ENCODE measurements around the gene GCNT4.

The GCNT4 gene

DNA sequence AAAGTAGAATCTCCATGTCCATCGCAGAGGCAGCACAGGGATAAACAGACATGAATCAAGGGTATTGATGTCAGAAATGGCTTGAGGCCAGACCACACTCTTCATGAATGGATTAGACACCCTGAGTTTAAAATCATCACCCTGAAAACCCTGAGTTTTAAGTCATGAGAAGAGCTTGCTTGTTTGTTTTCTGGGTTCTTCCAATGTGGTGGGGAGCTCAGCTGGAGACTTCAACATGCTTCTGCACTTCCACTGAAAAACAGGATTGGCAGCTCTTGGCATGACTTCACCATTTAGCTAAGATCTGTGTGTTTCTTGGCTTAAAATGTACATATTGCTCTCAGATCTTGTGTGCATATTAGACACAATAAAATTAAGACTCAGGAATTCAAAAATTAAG, 9.8 kb downstream of the GCNT4 start:
- H3K27me3 ChIP-seq (ENCODE audit: control insufficient read depth, insufficient read depth, low read length), result no peaks in the 10 kb centered on the region
- no CpG with 5 or more reads among the region's 1 CpG for WGBS (ENCODE audit: insufficient coverage, insufficient read length)
- H3K36me3 ChIP-seq (ENCODE audit: control insufficient read depth, insufficient read depth, low read length), result peaks cover 8% of the 10 kb centered on the region; the same call in 1 of the 2 replicates
- H3K4me3 ChIP-seq (ENCODE audit: low read length), result no peak overlapping the region
- no peak overlapping the region for H3K27ac ChIP-seq (ENCODE audit: low read length)
- no peaks in the 10 kb centered on the region for H3K4me1 ChIP-seq (ENCODE audit: control insufficient read depth, insufficient read depth, low read length)
- no peak for DNase-seq (ENCODE audit: low read depth, low spot score)
- no peaks in the 10 kb centered on the region for H3K9me3 ChIP-seq (ENCODE audit: control insufficient read depth, insufficient read depth, low read length)

- no peak for DNase-seq (ENCODE audit: low read depth, low spot score)
Measured at GRCh38 chr5:75040973-75041372, 11.4 kb downstream of the GCNT4 start.

GRCh38 chr5:75037106-75037505, 15.3 kb downstream of the GCNT4 start:
- no peak for DNase-seq (ENCODE audit: low read depth, low spot score)
- Histone ChIP-seq H3K4me3 (ENCODE audit: low read length) (no peak overlapping the region), H3K27me3 (ENCODE audit: control insufficient read depth, insufficient read depth, low read length) (no peaks in the 10 kb centered on the region), H3K9me3 (ENCODE audit: control insufficient read depth, insufficient read depth, low read length) (no peaks in the 10 kb centered on the region), H3K4me1 (ENCODE audit: control insufficient read depth, insufficient read depth, low read length) (no peaks in the 10 kb centered on the region; the same call in 1 of the 2 replicates), H3K36me3 (ENCODE audit: control insufficient read depth, insufficient read depth, low read length) (no peaks in the 10 kb centered on the region), H3K27ac (ENCODE audit: low read length) (no peak overlapping the region)
- no CpG with 5 or more reads among the region's 4 CpGs for WGBS (ENCODE audit: insufficient coverage, insufficient read length)

More at GRCh38 chr5:75040973-75041372, 11.4 kb downstream of the GCNT4 start:
- Histone ChIP-seq H3K9me3 (ENCODE audit: control insufficient read depth, insufficient read depth, low read length) (no peaks in the 10 kb centered on the region), H3K27me3 (ENCODE audit: control insufficient read depth, insufficient read depth, low read length) (no peaks in the 10 kb centered on the region), H3K36me3 (ENCODE audit: control insufficient read depth, insufficient read depth, low read length) (peaks cover 4% of the 10 kb centered on the region; the same call in 1 of the 2 replicates), H3K27ac (ENCODE audit: low read length) (no peak overlapping the region), H3K4me3 (ENCODE audit: low read length) (no peak overlapping the region), H3K4me1 (ENCODE audit: control insufficient read depth, insufficient read depth, low read length) (no peaks in the 10 kb centered on the region)
- WGBS (ENCODE audit: insufficient coverage, insufficient read length), result no CpG with 5 or more reads among the region's 4 CpGs

- Histone ChIP-seq H3K27me3 (ENCODE audit: control insufficient read depth, insufficient read depth, low read length) (no peaks in the 10 kb centered on the region), H3K4me1 (ENCODE audit: control insufficient read depth, insufficient read depth, low read length) (no peaks in the 10 kb centered on the region; the same call in 1 of the 2 replicates), H3K4me3 (ENCODE audit: low read length) (no peak overlapping the region), H3K36me3 (ENCODE audit: control insufficient read depth, insufficient read depth, low read length) (no peaks in the 10 kb centered on the region), H3K27ac (ENCODE audit: low read length) (no peak overlapping the region), H3K9me3 (ENCODE audit: control insufficient read depth, insufficient read depth, low read length) (no peaks in the 10 kb centered on the region)
- WGBS (ENCODE audit: insufficient coverage, insufficient read length), result no CpG with 5 or more reads among the region's 6 CpGs
- DNase-seq (ENCODE audit: low read depth, low spot score), result no peak
Measured at GRCh38 chr5:75034137-75034739, 18.1 kb downstream of the GCNT4 start.

DNA sequence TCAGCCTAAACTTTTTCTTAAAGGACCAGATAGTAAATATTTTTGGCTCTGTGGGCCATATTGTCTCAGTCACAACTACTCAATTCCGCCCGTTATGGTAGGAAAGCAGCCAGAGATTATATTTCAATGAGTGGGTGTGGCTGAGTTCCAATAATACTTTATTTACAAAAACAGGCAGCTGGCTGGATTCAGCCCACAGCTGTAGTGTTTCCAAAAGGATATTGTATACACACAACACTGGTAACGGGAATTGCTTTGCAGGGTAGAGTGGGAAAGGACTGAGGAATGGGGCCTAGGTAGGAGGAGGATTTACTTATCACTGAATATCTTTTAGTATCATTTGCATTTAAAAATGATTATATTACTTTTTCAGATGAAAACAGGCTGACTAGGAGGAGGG, 21.0 kb downstream of the GCNT4 start:
- no peak overlapping the region for H3K27ac ChIP-seq (ENCODE audit: low read length)
- H3K36me3 ChIP-seq (ENCODE audit: control insufficient read depth, insufficient read depth, low read length), result no peaks in the 10 kb centered on the region
- H3K27me3 ChIP-seq (ENCODE audit: control insufficient read depth, insufficient read depth, low read length), result no peaks in the 10 kb centered on the region
- no peaks in the 10 kb centered on the region for H3K9me3 ChIP-seq (ENCODE audit: control insufficient read depth, insufficient read depth, low read length)
- no peak for DNase-seq (ENCODE audit: low read depth, low spot score)
- WGBS (ENCODE audit: insufficient coverage, insufficient read length), result no CpG with 5 or more reads among the region's 3 CpGs
- no peak overlapping the region for H3K4me3 ChIP-seq (ENCODE audit: low read length)
- no peaks in the 10 kb centered on the region; the same call in 1 of the 2 replicates for H3K4me1 ChIP-seq (ENCODE audit: control insufficient read depth, insufficient read depth, low read length)

DNA sequence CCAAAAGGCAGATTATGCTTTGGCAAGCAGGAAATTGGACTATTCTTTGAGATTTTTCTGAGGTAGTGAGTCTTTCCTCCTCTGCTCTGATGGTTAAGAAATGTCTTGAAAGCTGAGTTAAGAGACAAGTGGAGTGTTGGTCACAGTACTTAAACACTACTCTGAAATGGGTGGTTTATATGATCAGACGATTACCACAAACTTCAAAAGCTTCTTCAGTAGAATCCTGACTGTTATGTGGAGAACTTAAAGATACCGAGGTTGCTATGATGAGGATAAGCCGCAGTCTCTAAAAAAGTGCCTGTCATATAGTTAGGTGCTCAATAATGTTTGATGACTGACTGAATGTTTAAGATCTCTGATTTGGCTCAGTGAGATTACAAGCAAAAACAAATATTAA, 24.3 kb downstream of the GCNT4 start:
- Histone ChIP-seq H3K36me3 (ENCODE audit: control insufficient read depth, insufficient read depth, low read length) (no peaks in the 10 kb centered on the region), H3K27ac (ENCODE audit: low read length) (no peak overlapping the region), H3K9me3 (ENCODE audit: control insufficient read depth, insufficient read depth, low read length) (no peaks in the 10 kb centered on the region), H3K4me3 (ENCODE audit: low read length) (no peak overlapping the region), H3K4me1 (ENCODE audit: control insufficient read depth, insufficient read depth, low read length) (no peaks in the 10 kb centered on the region), H3K27me3 (ENCODE audit: control insufficient read depth, insufficient read depth, low read length) (no peaks in the 10 kb centered on the region)
- DNase-seq (ENCODE audit: low read depth, low spot score), result no peak
- WGBS (ENCODE audit: insufficient coverage, insufficient read length), result no CpG with 5 or more reads among the region's 3 CpGs

DNA sequence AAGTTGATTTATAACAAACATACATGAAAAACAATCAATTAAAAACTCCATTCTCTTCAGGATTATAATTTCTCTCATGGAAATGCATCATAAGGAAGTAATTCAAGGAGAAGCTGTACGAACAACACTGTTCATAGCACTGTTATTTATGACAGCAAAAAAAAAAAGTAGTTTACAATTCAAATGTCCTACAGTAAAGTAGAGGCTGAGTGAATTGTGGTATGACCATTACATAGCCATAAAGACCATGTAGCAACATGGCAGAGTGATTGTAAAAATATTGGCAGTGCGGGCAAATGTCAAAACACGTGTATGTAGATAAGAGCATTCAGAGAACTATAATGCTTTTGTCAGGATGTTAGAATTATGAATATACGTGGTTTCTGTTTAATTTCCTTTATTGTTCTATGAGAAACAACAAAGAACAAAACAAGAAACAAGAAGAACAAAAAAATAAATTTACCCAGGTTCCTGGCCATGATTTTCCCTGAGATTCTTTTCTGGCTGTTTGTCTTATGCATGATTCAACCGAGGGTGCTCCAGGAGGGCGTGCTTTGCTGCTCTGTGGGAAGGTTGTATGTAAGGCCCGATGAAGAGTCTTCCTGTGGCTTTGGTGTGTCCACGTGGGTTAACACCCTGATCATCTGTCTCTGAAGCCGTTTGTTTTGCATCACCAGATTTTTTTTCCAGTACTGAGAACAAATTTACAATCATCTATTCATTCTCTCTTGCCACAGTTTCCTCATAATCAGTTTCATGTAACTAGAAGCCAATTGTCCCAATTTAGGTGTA, 28.8 kb downstream of the GCNT4 start:
- H3K27ac ChIP-seq (ENCODE audit: low read length), result no peak overlapping the region
- DNase-seq (ENCODE audit: low read depth, low spot score), result no peak
- H3K27me3 ChIP-seq (ENCODE audit: control insufficient read depth, insufficient read depth, low read length), result no peaks in the 10 kb centered on the region
- no peaks in the 10 kb centered on the region for H3K36me3 ChIP-seq (ENCODE audit: control insufficient read depth, insufficient read depth, low read length)
- H3K4me1 ChIP-seq (ENCODE audit: control insufficient read depth, insufficient read depth, low read length), result no peaks in the 10 kb centered on the region
- no CpG with 5 or more reads among the region's 9 CpGs for WGBS (ENCODE audit: insufficient coverage, insufficient read length)
- no peak overlapping the region for H3K4me3 ChIP-seq (ENCODE audit: low read length)
- H3K9me3 ChIP-seq (ENCODE audit: control insufficient read depth, insufficient read depth, low read length), result no peaks in the 10 kb centered on the region

DNA sequence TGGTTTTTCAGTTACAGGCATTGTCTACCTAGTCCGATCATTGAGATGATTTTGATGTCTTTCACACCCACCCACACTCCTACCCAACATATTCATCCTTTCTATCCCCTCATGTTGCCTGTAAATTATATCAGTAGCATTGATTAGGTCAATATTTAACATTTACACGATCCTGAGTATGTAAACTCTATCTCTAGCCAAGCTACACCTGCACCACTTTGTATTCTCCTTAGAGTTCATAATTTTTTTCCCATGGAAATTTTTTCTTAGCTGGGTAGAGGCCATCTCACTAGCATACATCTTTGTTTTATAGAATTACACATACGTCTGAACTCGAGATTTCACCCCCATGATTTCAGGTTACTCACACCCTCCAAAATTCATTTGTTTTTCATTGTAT, 30.6 kb downstream of the GCNT4 start:
- Histone ChIP-seq H3K9me3 (ENCODE audit: control insufficient read depth, insufficient read depth, low read length) (no peaks in the 10 kb centered on the region), H3K4me1 (ENCODE audit: control insufficient read depth, insufficient read depth, low read length) (no peaks in the 10 kb centered on the region), H3K4me3 (ENCODE audit: low read length) (no peak overlapping the region), H3K27me3 (ENCODE audit: control insufficient read depth, insufficient read depth, low read length) (no peaks in the 10 kb centered on the region), H3K36me3 (ENCODE audit: control insufficient read depth, insufficient read depth, low read length) (no peaks in the 10 kb centered on the region), H3K27ac (ENCODE audit: low read length) (no peak overlapping the region)
- no CpG with 5 or more reads among the region's 4 CpGs for WGBS (ENCODE audit: insufficient coverage, insufficient read length)
- DNase-seq (ENCODE audit: low read depth, low spot score), result no peak

DNA sequence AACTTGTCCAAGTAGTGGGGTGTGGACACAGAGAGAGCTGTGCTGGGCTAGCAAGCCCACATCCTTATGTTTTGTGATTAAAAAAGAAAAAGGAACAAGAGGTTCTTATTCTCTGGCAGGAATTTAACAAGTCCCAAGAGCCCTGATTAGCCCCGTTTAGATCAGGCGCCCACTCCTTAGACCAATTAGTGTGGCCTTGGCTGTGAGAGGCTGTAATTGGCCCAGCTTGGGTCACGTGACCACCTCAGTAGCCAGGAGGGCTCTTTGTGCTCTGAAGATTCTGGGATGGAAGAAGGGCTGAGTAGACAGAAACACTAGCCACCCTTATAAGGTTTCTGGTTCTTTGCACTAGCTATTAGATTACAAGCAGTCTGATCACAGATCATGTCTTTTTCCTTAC, 31.1 kb downstream of the GCNT4 start:
- H3K4me1 ChIP-seq (ENCODE audit: control insufficient read depth, insufficient read depth, low read length), result no peaks in the 10 kb centered on the region
- H3K27me3 ChIP-seq (ENCODE audit: control insufficient read depth, insufficient read depth, low read length), result no peaks in the 10 kb centered on the region
- no peaks in the 10 kb centered on the region for H3K9me3 ChIP-seq (ENCODE audit: control insufficient read depth, insufficient read depth, low read length)
- WGBS (ENCODE audit: insufficient coverage, insufficient read length), result no CpG with 5 or more reads among the region's 3 CpGs
- H3K36me3 ChIP-seq (ENCODE audit: control insufficient read depth, insufficient read depth, low read length), result no peaks in the 10 kb centered on the region
- H3K4me3 ChIP-seq (ENCODE audit: low read length), result no peak overlapping the region
- DNase-seq (ENCODE audit: low read depth, low spot score), result no peak
- H3K27ac ChIP-seq (ENCODE audit: low read length), result no peak overlapping the region

DNA sequence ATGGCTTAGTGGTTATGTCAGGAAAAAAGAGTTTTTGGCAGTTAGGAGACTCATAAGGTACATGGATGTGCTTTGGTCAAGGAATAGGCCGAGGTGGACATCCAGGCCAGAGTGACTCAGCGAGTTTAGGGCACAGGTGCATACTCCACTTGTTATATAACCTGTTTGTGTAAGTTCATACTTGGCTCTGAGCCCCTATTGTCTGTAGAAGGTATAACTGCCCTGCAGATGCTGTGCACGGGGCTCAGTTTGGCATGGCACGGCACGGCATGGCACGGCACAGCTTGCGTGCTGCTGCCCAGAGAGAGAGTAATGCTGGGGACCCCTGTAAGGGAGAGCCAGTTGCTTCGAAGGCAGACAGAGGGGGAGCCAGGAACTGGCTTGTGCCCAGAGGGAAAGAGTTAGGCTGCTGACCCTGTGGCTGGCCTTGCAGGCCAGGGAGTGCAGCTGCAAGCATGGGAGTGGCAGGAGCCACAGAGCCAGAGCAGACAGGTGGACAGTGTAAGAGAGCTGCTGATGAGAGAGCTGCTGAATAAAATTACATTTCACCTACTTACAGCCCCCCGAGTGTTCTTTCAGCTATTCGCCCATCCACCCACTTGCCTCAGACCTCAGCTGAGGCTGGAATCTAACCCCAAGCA, 32.2 kb downstream of the GCNT4 start:
- no peaks in the 10 kb centered on the region for H3K4me1 ChIP-seq (ENCODE audit: control insufficient read depth, insufficient read depth, low read length)
- no peak overlapping the region for H3K4me3 ChIP-seq (ENCODE audit: low read length)
- H3K27me3 ChIP-seq (ENCODE audit: control insufficient read depth, insufficient read depth, low read length), result no peaks in the 10 kb centered on the region
- no peak overlapping the region for H3K27ac ChIP-seq (ENCODE audit: low read length)
- H3K36me3 ChIP-seq (ENCODE audit: control insufficient read depth, insufficient read depth, low read length), result no peaks in the 10 kb centered on the region
- whole genome bisulfite sequencing (ENCODE audit: insufficient coverage, insufficient read length), result no CpG with 5 or more reads among the region's 10 CpGs
- H3K9me3 ChIP-seq (ENCODE audit: control insufficient read depth, insufficient read depth, low read length), result no peaks in the 10 kb centered on the region
- no peak for DNase-seq (ENCODE audit: low read depth, low spot score)

Data from iPS DF 6.9 (cell line).